Activated CD8-positive, alpha-beta T cell treated with anti-CD3 and anti-CD28 coated beads for 36 hours (primary cell): Measurements from ENCODE around the gene KRT1. TPM values are rescaled to one million over a fixed set of nuclear protein-coding genes. Genes with fewer than 3 reads are reported as not detected.
"Not testable (repeated sequence)": the region's sequence is repeated elsewhere in the genome, so short reads cannot be mapped to it uniquely, and the experiment has no call there.

Source experiments
- ATAC-seq: fragments of 200-7000 bp; cut with Tn5 transposase; one replicate; pipeline ENCODE4 v1.10.0; 2021; ENCODE audit warnings: mild to moderate bottlenecking, moderate library complexity
- CTCF ChIA-PET: fragments of 350-600 bp; sonication (Branson Sonifier 250); formaldehyde crosslinking; loops from one replicate; lab custom pipeline; 2021; ENCODE audit warnings: antibody characterized with exemption; lab: Charles Lee
- POLR2A ChIA-PET: fragments of 350-600 bp; sonication (Branson Sonifier 250); formaldehyde crosslinking; loops from one replicate; lab custom pipeline; 2021; ENCODE audit warnings: antibody characterized with exemption; lab: Charles Lee
- DNase-seq: peaks from one replicate; pipeline ENCODE4 v3.0.0-alpha.2; 2020
- H3K27ac Mint-ChIP-seq: one replicate; pipeline ENCODE4 v1.8.0; 2021; ENCODE audit warnings: mild to moderate bottlenecking, mixed read lengths
- H3K27me3 Mint-ChIP-seq: one replicate; pipeline ENCODE4 v1.8.0; 2021; ENCODE audit warnings: mixed read lengths
- H3K36me3 Mint-ChIP-seq: one replicate; pipeline ENCODE4 v1.8.0; 2021; ENCODE audit warnings: low read depth, mixed read lengths
- H3K4me1 Mint-ChIP-seq: one replicate; pipeline ENCODE4 v1.8.0; 2021; ENCODE audit warnings: low read depth, mixed read lengths
- H3K4me3 Mint-ChIP-seq: one replicate; pipeline ENCODE4 v1.8.0; 2021; ENCODE audit warnings: mild to moderate bottlenecking, moderate library complexity, mixed read lengths
- H3K9me3 Mint-ChIP-seq: one replicate; pipeline ENCODE4 v1.8.0; 2021; ENCODE audit warnings: mixed read lengths
- CTCF ChIP-seq: fragments of 200-600 bp; IDR thresholded peaks from one replicate; pipeline ENCODE4 v1.8.0; 2022; ENCODE audit warnings: antibody characterized with exemption, mild to moderate bottlenecking
- intact Hi-C: fragments of 100-400 bp; cut with micrococcal nuclease; formaldehyde crosslinking; loops from one replicate; pipeline ENCODE4 v1.10.0; 2022
- total RNA-seq, 2 experiments: library from RNA; stranded (reverse); gene quantifications; one replicate each; pipeline ENCODE4 v1.2.3, GENCODE V29; 2021

Gene KRT1
- total RNA-seq, 2 experiments from 2014 or later, result not detected

GRCh38 chr12:52672321-52672933 lies 7.8 kb downstream of the KRT1 start:
- ChIA-PET POLR2A (interaction anchor here (0.8 kb wide), 1 partner anchor 16 kb away, joined by 3 read pairs; no protein-coding TSS in a partner anchor), CTCF (interaction anchor here (0.9 to 1.5 kb wide), 3 partner anchors 8 to 213 kb away, joined by 3 to 5 read pairs (median 4); partner anchors contain the start of gene KRT1)
- no peaks in the 10 kb centered on the region for H3K9me3 Mint-ChIP-seq
- TF ChIP-seq CTCF, result no peak
- no peak overlapping the region for H3K27ac Mint-ChIP-seq
- intact Hi-C loops, result no loop called here
- no peak overlapping the region for H3K4me3 Mint-ChIP-seq
- ATAC-seq (no peak), DNase-seq (no peak)
- peaks cover 3% of the 10 kb centered on the region for H3K4me1 Mint-ChIP-seq
- H3K27me3 Mint-ChIP-seq, result no peaks in the 10 kb centered on the region
- no peaks in the 10 kb centered on the region for H3K36me3 Mint-ChIP-seq

- ChIA-PET POLR2A (no interaction called here), CTCF (no interaction called here)
- TF ChIP-seq CTCF, result no peak
- H3K4me3 Mint-ChIP-seq, result no peak overlapping the region
- H3K9me3 Mint-ChIP-seq, result no peaks in the 10 kb centered on the region
- intact Hi-C loops, result no loop called here
- H3K36me3 Mint-ChIP-seq, result no peaks in the 10 kb centered on the region
- ATAC-seq, result no peak
- no peaks in the 10 kb centered on the region for H3K27me3 Mint-ChIP-seq
- peaks cover 3% of the 10 kb centered on the region for H3K4me1 Mint-ChIP-seq
- DNase-seq, result no peak
- H3K27ac Mint-ChIP-seq, result no peak overlapping the region
These were observed 9.2 kb downstream of the KRT1 start for GRCh38 chr12:52670961-52671360.

GRCh38 chr12:52670506-52670905 lies 9.7 kb downstream of the KRT1 start:
- TF ChIP-seq CTCF, result no peak
- ATAC-seq, result no peak
- no peak for DNase-seq
- Mint-ChIP-seq H3K36me3 (no peaks in the 10 kb centered on the region), H3K27me3 (no peaks in the 10 kb centered on the region), H3K27ac (no peak overlapping the region), H3K4me1 (peaks cover 3% of the 10 kb centered on the region), H3K4me3 (no peak overlapping the region), H3K9me3 (no peaks in the 10 kb centered on the region)
- intact Hi-C loops, result no loop called here
- CTCF ChIA-PET, result no interaction called here
- POLR2A ChIA-PET, result no interaction called here

- H3K36me3 Mint-ChIP-seq, intact Hi-C loops, POLR2A ChIA-PET, H3K27me3 Mint-ChIP-seq, H3K9me3 Mint-ChIP-seq, ATAC-seq, H3K27ac Mint-ChIP-seq, H3K4me3 Mint-ChIP-seq, H3K4me1 Mint-ChIP-seq, DNase-seq: not testable (repeated sequence)
- CTCF ChIA-PET, result interaction anchor here (1.0 kb wide), 1 partner anchor 88 kb away, joined by 3 read pairs; no protein-coding TSS in a partner anchor
These were observed 10.3 kb downstream of the KRT1 start for GRCh38 chr12:52669941-52670340.

GRCh38 chr12:52669426-52669825 lies 10.8 kb downstream of the KRT1 start:
- no peak for ATAC-seq
- peaks cover 2% of the 10 kb centered on the region for H3K4me1 Mint-ChIP-seq
- no peaks in the 10 kb centered on the region for H3K27me3 Mint-ChIP-seq
- no peak for TF ChIP-seq CTCF
- no peak for DNase-seq
- no peak overlapping the region for H3K27ac Mint-ChIP-seq
- ChIA-PET CTCF (interaction anchor here (1.0 kb wide), 1 partner anchor 87 kb away, joined by 3 read pairs; no protein-coding TSS in a partner anchor), POLR2A (no interaction called here)
- intact Hi-C loops, result no loop called here
- no peaks in the 10 kb centered on the region for H3K36me3 Mint-ChIP-seq
- no peaks in the 10 kb centered on the region for H3K9me3 Mint-ChIP-seq
- no peak overlapping the region for H3K4me3 Mint-ChIP-seq
